SJSA1 (cell line): Measurements from ENCODE around the gene SMIM28. TPM values are rescaled to one million over a fixed set of nuclear protein-coding genes. Genes with fewer than 3 reads are reported as not detected.
"Not testable (repeated sequence)": the region's sequence is repeated elsewhere in the genome, so short reads cannot be mapped to it uniquely, and the experiment has no call there.

Experiments used
- DNase-seq, 2 experiments: peaks; one replicate each; pipeline ENCODE4 v3.0.0-alpha.2; 2015 to 2020; ENCODE audit warnings: low spot score in 2 of 2, low read depth in 1 of 2
- H3K27ac ChIP-seq: fragments of 250-450 bp; sonication (Bioruptor Pico); 2 replicates; pipeline ENCODE4 v1.5.1; 2020; ENCODE audit warnings: mild to moderate bottlenecking, moderate library complexity
- H3K27me3 ChIP-seq: fragments of 250-450 bp; sonication (Bioruptor Pico); replicated peaks from 2 replicates; pipeline ENCODE4 v1.5.1; 2020; ENCODE audit warnings: mild to moderate bottlenecking, moderate library complexity
- H3K36me3 ChIP-seq: fragments of 250-450 bp; sonication (Bioruptor Pico); 2 replicates; pipeline ENCODE4 v1.5.1; 2020; ENCODE audit warnings: mild to moderate bottlenecking
- H3K4me1 ChIP-seq: fragments of 250-450 bp; sonication (Bioruptor Pico); replicated peaks from 2 replicates; pipeline ENCODE4 v1.6.1; 2021; ENCODE audit warnings: mild to moderate bottlenecking
- H3K4me3 ChIP-seq: fragments of 250-450 bp; sonication (Bioruptor Pico); 2 replicates; pipeline ENCODE4 v1.5.1; 2020; ENCODE audit warnings: mild to moderate bottlenecking
- H3K9me3 ChIP-seq: fragments of 250-450 bp; sonication (Bioruptor Pico); replicated peaks from 2 replicates; pipeline ENCODE4 v1.5.1; 2020; ENCODE audit warnings: mild to moderate bottlenecking
- total RNA-seq: library from RNA; depleted of rRNA; stranded (reverse); fragments of >200 nt; shearing (Covaris generic); gene quantifications from 2 replicates; pipeline ENCODE4 v1.2.3, GENCODE V29; 2014

Gene SMIM28
- total RNA-seq, 1 experiment from 2014 or later = not detected

DNA sequence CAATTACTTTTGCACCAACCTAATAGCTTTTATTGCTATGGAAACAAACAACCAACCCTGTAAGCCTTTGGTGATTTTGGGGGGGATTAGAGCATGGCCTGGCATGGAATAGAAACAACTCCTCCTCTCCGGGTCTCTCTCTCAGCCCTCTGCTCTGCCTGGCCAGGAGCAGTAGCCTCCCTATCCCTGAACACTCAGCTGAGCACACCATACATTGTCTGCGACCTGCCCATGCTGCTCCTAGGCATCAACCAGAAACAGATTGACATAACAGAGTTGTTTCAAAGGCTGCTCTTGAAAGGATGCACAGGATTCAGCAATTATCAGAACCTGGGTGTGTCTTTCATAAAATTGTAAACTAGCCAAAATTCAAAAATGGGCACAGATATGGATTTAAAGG lies 29.8 kb upstream of the SMIM28 start:
- H3K4me1 ChIP-seq = no peaks in the 10 kb centered on the region
- no peak for DNase-seq
- H3K36me3 ChIP-seq = no peaks in the 10 kb centered on the region
- no peaks in the 10 kb centered on the region for H3K9me3 ChIP-seq
- no peak overlapping the region for H3K27ac ChIP-seq
- no peak overlapping the region for H3K4me3 ChIP-seq
- no peaks in the 10 kb centered on the region for H3K27me3 ChIP-seq

DNA sequence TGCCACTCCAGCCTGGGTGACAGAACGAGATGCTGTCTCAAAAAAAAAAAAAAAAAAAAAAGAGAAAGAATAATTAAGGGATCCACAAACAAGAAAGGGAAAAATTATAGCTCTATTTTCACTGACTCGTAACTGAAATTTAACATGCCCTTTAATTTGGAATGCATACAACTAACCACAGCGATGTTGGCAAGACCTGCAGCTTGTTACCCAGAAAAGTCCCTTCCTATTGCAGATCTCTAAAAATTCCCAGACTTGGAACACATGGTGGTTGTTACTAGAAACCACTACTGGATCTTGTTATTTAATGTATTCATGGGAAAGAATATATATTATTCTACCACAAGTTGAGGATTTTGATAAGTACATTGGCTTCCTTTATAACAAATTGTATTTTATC lies 27.8 kb upstream of the SMIM28 start:
- no peak overlapping the region for H3K4me3 ChIP-seq
- DNase-seq = no peak

DNA sequence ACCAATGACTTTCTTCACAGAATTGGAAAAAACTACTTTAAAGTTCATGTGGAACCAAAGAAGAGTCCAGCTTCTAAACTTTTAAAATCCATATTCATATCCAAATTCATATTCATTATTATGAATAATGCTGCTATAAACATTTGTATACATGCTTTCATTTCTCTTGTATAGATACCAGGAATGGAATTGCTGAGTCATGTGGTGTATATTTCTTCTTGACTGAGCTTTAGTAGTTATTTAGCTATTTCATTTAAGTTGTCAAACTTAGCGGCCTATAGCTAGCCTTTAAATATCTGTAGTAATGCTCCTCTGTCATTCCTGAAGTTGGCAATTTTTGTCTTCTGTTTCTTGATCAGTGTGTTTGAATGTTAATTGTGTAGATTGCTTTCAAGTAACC lies 19.8 kb upstream of the SMIM28 start:
- Histone ChIP-seq H3K27ac (no peak overlapping the region), H3K27me3 (no peaks in the 10 kb centered on the region), H3K4me1 (no peaks in the 10 kb centered on the region), H3K4me3 (no peak overlapping the region), H3K9me3 (no peaks in the 10 kb centered on the region), H3K36me3 (no peaks in the 10 kb centered on the region)
- DNase-seq = no peak

More for the DNA sequence above, 27.8 kb upstream of the SMIM28 start:
- Histone ChIP-seq H3K9me3 (no peaks in the 10 kb centered on the region), H3K4me1 (no peaks in the 10 kb centered on the region), H3K27ac (no peak overlapping the region), H3K36me3 (no peaks in the 10 kb centered on the region), H3K27me3 (no peaks in the 10 kb centered on the region)

- not testable (repeated sequence) for H3K4me1 ChIP-seq, H3K9me3 ChIP-seq, H3K4me3 ChIP-seq, DNase-seq, H3K27me3 ChIP-seq, H3K27ac ChIP-seq, H3K36me3 ChIP-seq
Measured at GRCh38 chr6:138368684-138369083, 9.0 kb upstream of the SMIM28 start.

DNA sequence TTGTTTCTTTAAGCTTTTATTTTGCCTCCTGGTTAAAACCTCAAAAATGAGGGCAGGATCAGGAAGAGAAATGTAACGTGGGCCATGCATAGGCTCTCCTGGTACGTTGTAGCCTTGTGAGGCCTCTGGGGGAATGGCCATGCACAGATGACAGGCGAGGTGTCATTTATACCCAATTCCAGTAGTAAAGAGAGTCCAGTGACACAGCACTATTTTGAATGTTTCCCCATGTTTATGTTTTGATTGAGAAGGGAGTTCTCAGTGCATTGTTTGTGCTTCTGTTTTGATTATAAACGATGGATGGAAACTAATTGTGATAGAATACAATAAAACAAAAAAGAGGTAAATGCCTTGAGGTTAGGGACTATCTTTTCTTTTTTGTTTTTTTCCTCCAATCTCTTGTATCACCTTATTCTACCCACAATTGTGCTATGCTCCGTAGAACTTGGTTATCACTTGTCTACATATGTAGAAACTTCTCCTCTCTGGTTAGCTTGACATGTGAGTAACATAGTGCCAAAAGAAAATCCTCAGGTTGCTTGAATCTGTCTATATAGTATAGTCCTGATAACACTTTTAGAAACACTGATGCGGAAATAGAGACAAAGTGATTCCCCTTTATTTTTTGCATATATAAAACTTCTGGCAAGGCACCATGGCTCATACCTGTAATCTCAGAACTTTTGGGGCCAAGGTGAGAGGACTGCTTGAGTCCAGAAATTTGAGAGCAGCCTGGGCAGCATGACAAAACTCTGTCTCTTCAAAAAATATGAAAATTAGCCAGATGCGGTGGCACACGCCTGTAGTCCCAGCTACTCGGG lies 6.9 kb upstream of the SMIM28 start:
- Histone ChIP-seq H3K36me3 (no peaks in the 10 kb centered on the region), H3K27ac (no peak overlapping the region), H3K4me1 (no peaks in the 10 kb centered on the region), H3K27me3 (no peaks in the 10 kb centered on the region), H3K9me3 (no peaks in the 10 kb centered on the region), H3K4me3 (no peak overlapping the region)
- no peak for DNase-seq

- no peak for DNase-seq
- Histone ChIP-seq H3K27me3 (no peaks in the 10 kb centered on the region), H3K36me3 (no peaks in the 10 kb centered on the region), H3K9me3 (no peaks in the 10 kb centered on the region), H3K4me1 (no peaks in the 10 kb centered on the region), H3K4me3 (no peak overlapping the region), H3K27ac (no peak overlapping the region)
Measured at GRCh38 chr6:138371452-138371711, 6.3 kb upstream of the SMIM28 start.

GRCh38 chr6:138371720-138372119 lies 6.0 kb upstream of the SMIM28 start:
- Histone ChIP-seq H3K27ac (no peak overlapping the region), H3K27me3 (no peaks in the 10 kb centered on the region), H3K4me3 (no peak overlapping the region), H3K9me3 (no peaks in the 10 kb centered on the region), H3K36me3 (no peaks in the 10 kb centered on the region), H3K4me1 (no peaks in the 10 kb centered on the region)
- DNase-seq = no peak

DNA sequence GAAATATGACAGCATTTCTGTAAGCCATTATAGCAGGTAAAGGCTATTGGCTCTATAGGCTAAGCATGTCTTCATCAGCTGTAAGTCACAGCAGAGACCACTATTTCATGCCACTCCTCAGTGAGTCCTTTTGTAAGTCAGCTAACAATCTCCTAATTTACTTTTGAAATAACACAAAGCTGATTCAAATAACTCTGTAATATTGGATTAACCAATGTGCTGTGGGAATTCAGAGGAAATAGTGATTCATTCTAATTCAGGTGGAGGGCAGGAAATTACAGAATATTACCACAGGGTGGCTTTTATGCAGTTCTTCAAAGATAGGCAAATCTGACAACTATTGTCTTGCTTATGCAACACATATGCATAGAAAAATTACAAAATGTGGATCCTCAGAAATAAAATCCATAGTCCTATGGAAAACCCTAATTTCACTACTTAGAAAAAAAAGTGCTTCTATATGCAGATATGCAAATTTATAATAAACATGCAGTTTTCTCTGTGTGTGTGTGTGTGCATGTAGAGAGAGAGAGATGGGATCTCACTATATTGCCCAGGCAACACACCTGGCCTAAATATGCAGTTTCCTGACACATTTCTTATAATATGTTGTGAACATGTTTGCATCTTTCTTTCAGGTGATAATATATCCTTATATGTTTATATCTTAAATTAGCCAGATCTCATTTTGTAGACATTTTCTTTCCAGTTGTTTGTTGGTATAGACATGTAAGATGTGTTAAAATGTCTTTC lies 4.8 kb upstream of the SMIM28 start:
- H3K9me3 ChIP-seq = no peaks in the 10 kb centered on the region
- no peak overlapping the region for H3K27ac ChIP-seq
- 0 out of 2 replicates have a peak, but pooled peaks cover 3% of the 10 kb centered on the region for H3K27me3 ChIP-seq
- no peaks in the 10 kb centered on the region for H3K36me3 ChIP-seq
- DNase-seq = no peak
- H3K4me3 ChIP-seq = no peak overlapping the region
- no peaks in the 10 kb centered on the region for H3K4me1 ChIP-seq

DNA sequence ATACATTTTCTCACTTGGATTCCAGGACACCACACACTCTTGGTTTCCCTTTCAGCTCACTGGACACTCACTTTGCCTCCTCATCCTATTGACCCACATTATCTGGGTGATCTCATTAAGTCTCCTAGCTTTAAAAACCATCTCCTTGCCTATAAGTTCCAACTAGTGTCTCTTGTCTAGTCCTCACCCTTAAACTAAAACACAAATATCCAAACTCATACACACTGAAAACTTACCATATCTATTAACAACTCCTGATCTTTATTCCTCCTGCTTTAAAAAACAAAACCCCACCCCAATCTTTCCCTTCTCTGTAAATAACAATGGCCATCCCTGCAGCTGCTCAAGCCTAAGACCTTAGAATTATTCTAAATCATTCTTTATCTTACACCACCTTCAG lies 3.5 kb upstream of the SMIM28 start:
- Histone ChIP-seq H3K9me3 (no peaks in the 10 kb centered on the region), H3K27me3 (0 out of 2 replicates have a peak, but pooled peaks cover 3% of the 10 kb centered on the region), H3K4me1 (no peaks in the 10 kb centered on the region), H3K27ac (no peak overlapping the region), H3K4me3 (no peak overlapping the region), H3K36me3 (no peaks in the 10 kb centered on the region)
- no peak for DNase-seq

- Histone ChIP-seq H3K9me3 (no peaks in the 10 kb centered on the region), H3K4me3 (no peak overlapping the region), H3K27me3 (0 out of 2 replicates have a peak, but pooled peaks cover 3% of the 10 kb centered on the region), H3K27ac (no peak overlapping the region), H3K4me1 (no peaks in the 10 kb centered on the region), H3K36me3 (no peaks in the 10 kb centered on the region)
- no peak for DNase-seq
Measured at GRCh38 chr6:138374815-138375214, 2.9 kb upstream of the SMIM28 start.

DNA sequence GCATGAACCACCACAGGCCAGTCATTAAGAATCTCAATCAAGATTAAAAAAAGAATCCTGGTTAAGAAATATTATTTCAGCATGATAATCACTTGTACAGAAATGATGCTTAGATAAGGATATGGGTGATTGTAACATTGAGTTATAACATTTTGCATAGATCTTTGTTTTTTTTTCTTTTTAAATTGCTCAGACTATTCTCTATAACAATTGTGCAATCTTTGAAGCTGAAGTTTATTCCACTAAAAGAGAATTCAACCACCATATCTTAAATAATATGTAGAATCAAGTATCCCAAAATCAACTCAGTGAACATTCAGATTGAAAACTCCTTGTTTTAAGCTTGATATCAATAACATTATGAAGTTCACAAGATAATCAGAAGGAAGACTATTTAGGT lies 663 bp upstream of the SMIM28 start:
- Histone ChIP-seq H3K4me3 (no peak overlapping the region), H3K4me1 (no peaks in the 10 kb centered on the region), H3K27ac (no peak overlapping the region), H3K36me3 (no peaks in the 10 kb centered on the region), H3K27me3 (0 out of 2 replicates have a peak, but pooled peaks cover 3% of the 10 kb centered on the region), H3K9me3 (no peaks in the 10 kb centered on the region)
- no peak for DNase-seq

- Histone ChIP-seq H3K36me3 (no peaks in the 10 kb centered on the region), H3K27me3 (0 out of 2 replicates have a peak, but pooled peaks cover 3% of the 10 kb centered on the region), H3K9me3 (no peaks in the 10 kb centered on the region), H3K4me1 (no peaks in the 10 kb centered on the region), H3K4me3 (no peak overlapping the region), H3K27ac (no peak overlapping the region)
- DNase-seq = no peak
Measured at GRCh38 chr6:138378463-138378862, 758 bp downstream of the SMIM28 start.

DNA sequence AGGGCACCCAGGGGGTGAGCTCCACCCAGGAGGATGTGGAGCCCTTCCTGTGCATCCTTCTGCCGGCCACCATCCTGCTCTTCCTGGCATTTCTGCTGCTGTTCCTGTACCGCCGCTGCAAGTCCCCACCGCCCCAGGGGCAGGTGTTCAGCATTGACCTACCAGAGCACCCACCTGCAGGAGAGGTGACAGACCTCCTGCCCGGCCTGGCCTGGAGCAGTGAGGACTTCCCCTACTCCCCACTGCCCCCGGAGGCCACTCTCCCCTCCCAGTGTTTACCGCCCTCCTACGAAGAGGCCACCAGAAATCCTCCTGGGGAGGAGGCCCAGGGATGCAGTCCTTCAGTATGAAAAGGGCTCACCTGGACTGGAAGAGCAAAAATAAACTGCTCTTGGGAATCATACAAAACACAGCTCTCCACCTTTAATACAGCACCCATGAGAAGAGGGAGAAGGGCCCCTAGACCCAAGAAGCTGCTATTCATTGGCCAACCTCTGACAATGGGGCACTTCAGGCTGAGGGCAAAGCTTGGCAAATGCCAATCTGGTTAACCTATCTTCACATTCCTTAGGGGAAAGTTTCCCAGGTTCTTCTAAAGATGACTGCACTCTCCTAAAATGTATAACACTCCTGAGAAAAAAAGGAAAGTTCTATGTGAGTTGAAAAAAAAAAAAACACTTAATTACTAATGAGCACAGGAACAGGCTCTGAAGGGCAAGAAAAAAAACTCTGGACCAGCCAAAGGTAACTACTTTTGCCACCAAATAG lies 5.0 kb downstream of the SMIM28 start:
- H3K4me3 ChIP-seq = no peak overlapping the region
- H3K27me3 ChIP-seq = no peaks in the 10 kb centered on the region
- H3K9me3 ChIP-seq = no peaks in the 10 kb centered on the region
- H3K4me1 ChIP-seq = no peaks in the 10 kb centered on the region
- no peak overlapping the region for H3K27ac ChIP-seq
- DNase-seq = no peak
- H3K36me3 ChIP-seq = no peaks in the 10 kb centered on the region

GRCh38 chr6:138383776-138384175 lies 6.1 kb downstream of the SMIM28 start:
- Histone ChIP-seq H3K27ac (no peak overlapping the region), H3K4me1 (no peaks in the 10 kb centered on the region), H3K9me3 (no peaks in the 10 kb centered on the region), H3K4me3 (no peak overlapping the region), H3K27me3 (no peaks in the 10 kb centered on the region), H3K36me3 (no peaks in the 10 kb centered on the region)
- DNase-seq = no peak
